ENCODE data around the gene C22orf42. TPM values are rescaled to one million over a fixed set of nuclear protein-coding genes. Genes with fewer than 3 reads are reported as not detected.

C22orf42 gene
- total RNA-seq, 1 experiment from 2014 or later = not detected

GRCh38 chr22:32177221-32177765 is 18.2 kb upstream of the C22orf42 start:
- Mint-ChIP-seq H3K36me3 (ENCODE audit: insufficient read depth, unreplicated experiment) (no peaks in the 10 kb centered on the region), H3K4me3 (ENCODE audit: unreplicated experiment) (no peak overlapping the region), H3K27ac (ENCODE audit: low read depth, unreplicated experiment) (no peak overlapping the region), H3K27me3 (ENCODE audit: insufficient read depth, unreplicated experiment) (peaks cover 13% of the 10 kb centered on the region), H3K4me1 (ENCODE audit: insufficient read depth, unreplicated experiment) (no peaks in the 10 kb centered on the region), H3K9me3 (ENCODE audit: unreplicated experiment) (no peaks in the 10 kb centered on the region)
- POLR2A ChIA-PET = no interaction called here
- CTCF ChIA-PET = no interaction called here
- no TSS peak for BruUV-seq (replicated peaks)
- TF ChIP-seq, protein P1, sequence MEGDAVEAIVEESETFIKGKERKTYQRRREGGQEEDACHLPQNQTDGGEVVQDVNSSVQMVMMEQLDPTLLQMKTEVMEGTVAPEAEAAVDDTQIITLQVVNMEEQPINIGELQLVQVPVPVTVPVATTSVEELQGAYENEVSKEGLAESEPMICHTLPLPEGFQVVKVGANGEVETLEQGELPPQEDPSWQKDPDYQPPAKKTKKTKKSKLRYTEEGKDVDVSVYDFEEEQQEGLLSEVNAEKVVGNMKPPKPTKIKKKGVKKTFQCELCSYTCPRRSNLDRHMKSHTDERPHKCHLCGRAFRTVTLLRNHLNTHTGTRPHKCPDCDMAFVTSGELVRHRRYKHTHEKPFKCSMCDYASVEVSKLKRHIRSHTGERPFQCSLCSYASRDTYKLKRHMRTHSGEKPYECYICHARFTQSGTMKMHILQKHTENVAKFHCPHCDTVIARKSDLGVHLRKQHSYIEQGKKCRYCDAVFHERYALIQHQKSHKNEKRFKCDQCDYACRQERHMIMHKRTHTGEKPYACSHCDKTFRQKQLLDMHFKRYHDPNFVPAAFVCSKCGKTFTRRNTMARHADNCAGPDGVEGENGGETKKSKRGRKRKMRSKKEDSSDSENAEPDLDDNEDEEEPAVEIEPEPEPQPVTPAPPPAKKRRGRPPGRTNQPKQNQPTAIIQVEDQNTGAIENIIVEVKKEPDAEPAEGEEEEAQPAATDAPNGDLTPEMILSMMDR (IDR thresholded peaks at IDR 0.05; ENCODE audit: unreplicated experiment) = no peak
- intact Hi-C loops (cut with micrococcal nuclease) = no loop called here
- DNase-seq (ENCODE audit: unreplicated experiment) = no peak

- no peak overlapping the region for H3K4me3 Mint-ChIP-seq (ENCODE audit: unreplicated experiment)
- DNase-seq (ENCODE audit: unreplicated experiment) = no peak
- no peaks in the 10 kb centered on the region for H3K4me1 Mint-ChIP-seq (ENCODE audit: insufficient read depth, unreplicated experiment)
These were observed 16.9 kb upstream of the C22orf42 start for GRCh38 chr22:32175683-32176644.

DNA sequence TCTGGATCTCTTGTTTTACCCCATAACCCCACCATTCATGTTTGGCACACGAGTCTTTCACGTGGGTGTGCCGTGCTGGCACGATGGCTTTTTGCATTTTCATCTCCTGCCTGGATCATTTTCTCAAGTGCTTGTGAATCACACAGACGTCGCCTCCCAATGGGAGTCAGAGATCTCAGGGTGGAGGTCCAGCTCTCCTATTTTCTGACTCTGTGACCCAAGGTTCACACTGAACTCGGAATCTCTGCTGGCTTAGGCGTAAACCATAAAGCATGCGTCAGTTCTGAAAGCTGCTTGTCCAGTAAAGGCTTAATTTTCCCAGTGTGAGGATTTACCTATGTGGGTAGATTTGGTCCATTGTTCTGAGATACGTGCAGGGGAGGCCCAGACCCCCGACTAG is 16.0 kb upstream of the C22orf42 start:
- ChIA-PET POLR2A (no interaction called here), CTCF (no interaction called here)
- intact Hi-C loops (cut with micrococcal nuclease) = no loop called here
- H3K27me3 Mint-ChIP-seq (ENCODE audit: insufficient read depth, unreplicated experiment) = peaks cover 13% of the 10 kb centered on the region
- H3K4me1 Mint-ChIP-seq (ENCODE audit: insufficient read depth, unreplicated experiment) = no peaks in the 10 kb centered on the region
- no peaks in the 10 kb centered on the region for H3K36me3 Mint-ChIP-seq (ENCODE audit: insufficient read depth, unreplicated experiment)
- no peak overlapping the region for H3K4me3 Mint-ChIP-seq (ENCODE audit: unreplicated experiment)
- BruUV-seq (replicated peaks) = no TSS peak
- DNase-seq (ENCODE audit: unreplicated experiment) = no peak
- TF ChIP-seq, protein P1 (IDR thresholded peaks at IDR 0.05; ENCODE audit: unreplicated experiment) = no peak
- no peaks in the 10 kb centered on the region for H3K9me3 Mint-ChIP-seq (ENCODE audit: unreplicated experiment)
- H3K27ac Mint-ChIP-seq (ENCODE audit: low read depth, unreplicated experiment) = no peak overlapping the region

More at GRCh38 chr22:32175683-32176644, 16.9 kb upstream of the C22orf42 start:
- Mint-ChIP-seq H3K27me3 (ENCODE audit: insufficient read depth, unreplicated experiment) (peaks cover 13% of the 10 kb centered on the region), H3K9me3 (ENCODE audit: unreplicated experiment) (no peaks in the 10 kb centered on the region), H3K27ac (ENCODE audit: low read depth, unreplicated experiment) (no peak overlapping the region), H3K36me3 (ENCODE audit: insufficient read depth, unreplicated experiment) (no peaks in the 10 kb centered on the region)
- TF ChIP-seq, protein P1 (IDR thresholded peaks at IDR 0.05; ENCODE audit: unreplicated experiment) = no peak
- intact Hi-C loops (cut with micrococcal nuclease) = no loop called here
- ChIA-PET CTCF (interaction anchor here (0.6 kb wide), 1 partner anchor 42 kb away, joined by 6 read pairs; no protein-coding TSS in a partner anchor), POLR2A (no interaction called here)
- no TSS peak for BruUV-seq (replicated peaks)

GRCh38 chr22:32165681-32166080 is 6.6 kb upstream of the C22orf42 start:
- TF ChIP-seq, protein P1 (IDR thresholded peaks at IDR 0.05; ENCODE audit: unreplicated experiment) = no peak
- H3K4me3 Mint-ChIP-seq (ENCODE audit: unreplicated experiment) = no peak overlapping the region
- H3K4me1 Mint-ChIP-seq (ENCODE audit: insufficient read depth, unreplicated experiment) = no peaks in the 10 kb centered on the region
- no peak for DNase-seq (ENCODE audit: unreplicated experiment)
- ChIA-PET CTCF (interaction anchor here (1.0 kb wide), 1 partner anchor 37 kb away, joined by 3 read pairs; no protein-coding TSS in a partner anchor), POLR2A (interaction anchor here (0.6 kb wide), 1 partner anchor 115 kb away, joined by 3 read pairs; no protein-coding TSS in a partner anchor)
- H3K36me3 Mint-ChIP-seq (ENCODE audit: insufficient read depth, unreplicated experiment) = no peaks in the 10 kb centered on the region
- H3K27ac Mint-ChIP-seq (ENCODE audit: low read depth, unreplicated experiment) = no peak overlapping the region
- intact Hi-C loops (cut with micrococcal nuclease) = no loop called here
- H3K27me3 Mint-ChIP-seq (ENCODE audit: insufficient read depth, unreplicated experiment) = peaks cover 33% of the 10 kb centered on the region
- no TSS peak for BruUV-seq (replicated peaks)
- no peaks in the 10 kb centered on the region for H3K9me3 Mint-ChIP-seq (ENCODE audit: unreplicated experiment)

Measured in MCF 10A (cell line).